ENCODE measurements around the gene GPR32. TPM values are rescaled to one million over a fixed set of nuclear protein-coding genes. Genes with fewer than 3 reads are reported as not detected.

Gene GPR32
- polyA plus RNA-seq, 1 donor from 2014 or later = not detected

DNA sequence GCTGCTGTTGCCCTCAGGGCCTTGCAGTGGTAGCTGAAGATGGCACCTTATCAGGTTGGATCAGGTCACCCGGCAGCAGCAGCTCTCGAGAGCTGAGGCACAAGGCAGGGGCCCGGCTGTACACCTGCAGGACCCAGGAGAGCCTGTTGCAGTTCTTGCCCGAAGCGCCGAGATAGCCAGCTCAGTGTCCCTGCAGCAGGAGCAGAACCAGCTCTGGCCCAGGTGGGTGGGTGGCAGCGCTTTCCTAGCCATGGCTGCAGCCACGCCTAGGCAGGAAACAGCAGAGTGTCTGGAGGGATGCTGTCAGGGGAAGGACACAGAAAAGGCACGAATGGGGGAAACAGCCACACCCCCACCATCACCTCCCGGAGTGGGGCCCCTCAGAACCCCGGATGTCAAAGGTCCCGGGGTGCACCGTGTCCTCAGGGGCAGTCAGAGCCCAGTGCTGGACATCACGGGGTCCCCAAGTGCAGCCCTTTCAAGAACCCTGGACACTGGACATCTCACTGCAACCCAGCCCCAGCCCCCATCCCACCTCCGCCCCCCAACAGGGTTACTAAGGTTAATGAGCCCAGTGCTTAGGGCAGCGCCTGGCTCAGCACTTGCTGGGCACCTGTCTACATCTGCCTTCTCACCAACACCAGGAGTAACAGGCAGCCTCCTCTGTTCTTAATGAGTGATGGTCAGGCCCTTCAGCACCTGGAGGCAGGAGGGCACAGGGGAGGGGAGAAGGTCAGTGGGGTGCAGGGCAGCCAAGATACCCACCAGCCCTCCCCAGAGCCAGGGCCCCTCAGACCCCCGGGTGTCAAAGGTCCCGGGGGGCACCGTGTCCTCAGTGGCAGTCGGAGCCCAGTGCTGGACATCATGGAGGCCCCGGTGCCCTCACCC is 28.6 kb downstream of the GPR32 start:
- no peaks in the 10 kb centered on the region for H3K36me3 ChIP-seq (ENCODE audit: insufficient read depth, low read length)
- H3K9ac ChIP-seq (ENCODE audit: low read length) = no peak overlapping the region
- no peaks in the 10 kb centered on the region for H3K9me3 ChIP-seq (ENCODE audit: low read length)
- H2AFZ ChIP-seq (ENCODE audit: low read depth, low read length) = no peak overlapping the region
- no peak overlapping the region for H3K4me2 ChIP-seq (ENCODE audit: low read length)
- TF ChIP-seq MXI1 (conservative IDR thresholded peaks at IDR 0.05; ENCODE audit: poor library complexity, severe bottlenecking) = no peak
- TF ChIP-seq EP300 (conservative IDR thresholded peaks at IDR 0.05; ENCODE audit: poor library complexity, severe bottlenecking) = no peak
- no peak for TF ChIP-seq TAF1 (IDR thresholded peaks at IDR 0.05; ENCODE audit: low read depth)
- no peak for TF ChIP-seq EZH2 (IDR thresholded peaks at IDR 0.05; ENCODE audit: borderline replicate concordance, insufficient read depth, low read length, poor library complexity, severe bottlenecking)
- TF ChIP-seq RAD21 (conservative IDR thresholded peaks at IDR 0.05) = no peak
- TF ChIP-seq, protein P1, sequence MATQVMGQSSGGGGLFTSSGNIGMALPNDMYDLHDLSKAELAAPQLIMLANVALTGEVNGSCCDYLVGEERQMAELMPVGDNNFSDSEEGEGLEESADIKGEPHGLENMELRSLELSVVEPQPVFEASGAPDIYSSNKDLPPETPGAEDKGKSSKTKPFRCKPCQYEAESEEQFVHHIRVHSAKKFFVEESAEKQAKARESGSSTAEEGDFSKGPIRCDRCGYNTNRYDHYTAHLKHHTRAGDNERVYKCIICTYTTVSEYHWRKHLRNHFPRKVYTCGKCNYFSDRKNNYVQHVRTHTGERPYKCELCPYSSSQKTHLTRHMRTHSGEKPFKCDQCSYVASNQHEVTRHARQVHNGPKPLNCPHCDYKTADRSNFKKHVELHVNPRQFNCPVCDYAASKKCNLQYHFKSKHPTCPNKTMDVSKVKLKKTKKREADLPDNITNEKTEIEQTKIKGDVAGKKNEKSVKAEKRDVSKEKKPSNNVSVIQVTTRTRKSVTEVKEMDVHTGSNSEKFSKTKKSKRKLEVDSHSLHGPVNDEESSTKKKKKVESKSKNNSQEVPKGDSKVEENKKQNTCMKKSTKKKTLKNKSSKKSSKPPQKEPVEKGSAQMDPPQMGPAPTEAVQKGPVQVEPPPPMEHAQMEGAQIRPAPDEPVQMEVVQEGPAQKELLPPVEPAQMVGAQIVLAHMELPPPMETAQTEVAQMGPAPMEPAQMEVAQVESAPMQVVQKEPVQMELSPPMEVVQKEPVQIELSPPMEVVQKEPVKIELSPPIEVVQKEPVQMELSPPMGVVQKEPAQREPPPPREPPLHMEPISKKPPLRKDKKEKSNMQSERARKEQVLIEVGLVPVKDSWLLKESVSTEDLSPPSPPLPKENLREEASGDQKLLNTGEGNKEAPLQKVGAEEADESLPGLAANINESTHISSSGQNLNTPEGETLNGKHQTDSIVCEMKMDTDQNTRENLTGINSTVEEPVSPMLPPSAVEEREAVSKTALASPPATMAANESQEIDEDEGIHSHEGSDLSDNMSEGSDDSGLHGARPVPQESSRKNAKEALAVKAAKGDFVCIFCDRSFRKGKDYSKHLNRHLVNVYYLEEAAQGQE (IDR thresholded peaks at IDR 0.05; ENCODE audit: borderline replicate concordance) = no peak
- TF ChIP-seq, protein P2, sequence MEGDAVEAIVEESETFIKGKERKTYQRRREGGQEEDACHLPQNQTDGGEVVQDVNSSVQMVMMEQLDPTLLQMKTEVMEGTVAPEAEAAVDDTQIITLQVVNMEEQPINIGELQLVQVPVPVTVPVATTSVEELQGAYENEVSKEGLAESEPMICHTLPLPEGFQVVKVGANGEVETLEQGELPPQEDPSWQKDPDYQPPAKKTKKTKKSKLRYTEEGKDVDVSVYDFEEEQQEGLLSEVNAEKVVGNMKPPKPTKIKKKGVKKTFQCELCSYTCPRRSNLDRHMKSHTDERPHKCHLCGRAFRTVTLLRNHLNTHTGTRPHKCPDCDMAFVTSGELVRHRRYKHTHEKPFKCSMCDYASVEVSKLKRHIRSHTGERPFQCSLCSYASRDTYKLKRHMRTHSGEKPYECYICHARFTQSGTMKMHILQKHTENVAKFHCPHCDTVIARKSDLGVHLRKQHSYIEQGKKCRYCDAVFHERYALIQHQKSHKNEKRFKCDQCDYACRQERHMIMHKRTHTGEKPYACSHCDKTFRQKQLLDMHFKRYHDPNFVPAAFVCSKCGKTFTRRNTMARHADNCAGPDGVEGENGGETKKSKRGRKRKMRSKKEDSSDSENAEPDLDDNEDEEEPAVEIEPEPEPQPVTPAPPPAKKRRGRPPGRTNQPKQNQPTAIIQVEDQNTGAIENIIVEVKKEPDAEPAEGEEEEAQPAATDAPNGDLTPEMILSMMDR (IDR thresholded peaks at IDR 0.05; ENCODE audit: poor library complexity, severe bottlenecking) = no peak
- no peak for TF ChIP-seq POLR2AphosphoS5 (IDR thresholded peaks at IDR 0.05)
- no peak for TF ChIP-seq SMC3 (conservative IDR thresholded peaks at IDR 0.05; ENCODE audit: poor library complexity)
- H3K27ac ChIP-seq (ENCODE audit: low read length) = no peak overlapping the region
- H3K9me2 ChIP-seq (ENCODE audit: insufficient read depth, low read length) = no peaks in the 10 kb centered on the region
- peaks cover 21% of the 10 kb centered on the region for H3K79me2 ChIP-seq (replicated peaks; ENCODE audit: insufficient read depth, low read length)
- no peak overlapping the region for H3K4me3 ChIP-seq (ENCODE audit: low read length)
- H4K20me1 ChIP-seq (ENCODE audit: insufficient read depth) = no peaks in the 10 kb centered on the region
- no peaks in the 10 kb centered on the region for H3K27me3 ChIP-seq (ENCODE audit: insufficient read depth, low read depth, low read length)
- no peaks in the 10 kb centered on the region for H3F3A ChIP-seq (ENCODE audit: insufficient read depth, low read length, poor library complexity, severe bottlenecking)

DNA sequence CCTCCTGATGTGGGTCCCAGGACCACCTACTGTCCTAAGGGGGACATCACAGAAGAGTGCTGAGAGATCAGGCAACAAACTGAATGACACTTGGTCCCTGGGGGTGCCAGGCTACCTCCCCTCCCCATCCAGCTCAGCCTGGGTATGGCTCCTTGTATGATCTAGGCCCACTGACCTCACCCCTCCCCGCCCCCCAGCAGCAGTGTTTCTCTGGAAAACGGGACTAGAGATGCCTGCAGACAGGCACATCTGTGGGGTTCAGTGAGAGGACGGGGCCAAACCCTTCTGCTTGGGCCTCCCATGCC is 29.2 kb downstream of the GPR32 start:
- no peak overlapping the region for H3K27ac ChIP-seq (ENCODE audit: low read length)
- H3K79me2 ChIP-seq (replicated peaks; ENCODE audit: insufficient read depth, low read length) = peaks cover 22% of the 10 kb centered on the region
- no peaks in the 10 kb centered on the region for H3K9me3 ChIP-seq (ENCODE audit: low read length)
- TF ChIP-seq MXI1 (conservative IDR thresholded peaks at IDR 0.05; ENCODE audit: poor library complexity, severe bottlenecking) (no peak), RAD21 (conservative IDR thresholded peaks at IDR 0.05) (no peak), TAF1 (IDR thresholded peaks at IDR 0.05; ENCODE audit: low read depth) (no peak), EP300 (conservative IDR thresholded peaks at IDR 0.05; ENCODE audit: poor library complexity, severe bottlenecking) (no peak), POLR2AphosphoS5 (IDR thresholded peaks at IDR 0.05) (no peak), SMC3 (conservative IDR thresholded peaks at IDR 0.05; ENCODE audit: poor library complexity) (no peak), EZH2 (IDR thresholded peaks at IDR 0.05; ENCODE audit: borderline replicate concordance, insufficient read depth, low read length, poor library complexity, severe bottlenecking) (no peak)
- TF ChIP-seq, protein P2 (IDR thresholded peaks at IDR 0.05; ENCODE audit: poor library complexity, severe bottlenecking) = no peak
- TF ChIP-seq, protein P1 (IDR thresholded peaks at IDR 0.05; ENCODE audit: borderline replicate concordance) = no peak
- no peaks in the 10 kb centered on the region for H3F3A ChIP-seq (ENCODE audit: insufficient read depth, low read length, poor library complexity, severe bottlenecking)
- H3K36me3 ChIP-seq (ENCODE audit: insufficient read depth, low read length) = no peaks in the 10 kb centered on the region
- no peaks in the 10 kb centered on the region for H3K27me3 ChIP-seq (ENCODE audit: insufficient read depth, low read depth, low read length)
- H3K4me3 ChIP-seq (ENCODE audit: low read length) = no peak overlapping the region
- H4K20me1 ChIP-seq (ENCODE audit: insufficient read depth) = no peaks in the 10 kb centered on the region
- H3K9ac ChIP-seq (ENCODE audit: low read length) = no peak overlapping the region
- no peak overlapping the region for H3K4me2 ChIP-seq (ENCODE audit: low read length)
- H3K9me2 ChIP-seq (ENCODE audit: insufficient read depth, low read length) = no peaks in the 10 kb centered on the region
- no peak overlapping the region for H2AFZ ChIP-seq (ENCODE audit: low read depth, low read length)

All from neural cell (in vitro differentiated cells).